Raji (cell line): ENCODE results near the gene SIM2.

Source experiments
- POLR2A ChIP-seq: IDR thresholded peaks from 2 replicates; pipeline ENCODE4 v1.6.1; 2011; ENCODE audit warnings: low read depth, low read length, control low read depth; ENCODE audit not compliant: insufficient read depth

The SIM2 gene

DNA sequence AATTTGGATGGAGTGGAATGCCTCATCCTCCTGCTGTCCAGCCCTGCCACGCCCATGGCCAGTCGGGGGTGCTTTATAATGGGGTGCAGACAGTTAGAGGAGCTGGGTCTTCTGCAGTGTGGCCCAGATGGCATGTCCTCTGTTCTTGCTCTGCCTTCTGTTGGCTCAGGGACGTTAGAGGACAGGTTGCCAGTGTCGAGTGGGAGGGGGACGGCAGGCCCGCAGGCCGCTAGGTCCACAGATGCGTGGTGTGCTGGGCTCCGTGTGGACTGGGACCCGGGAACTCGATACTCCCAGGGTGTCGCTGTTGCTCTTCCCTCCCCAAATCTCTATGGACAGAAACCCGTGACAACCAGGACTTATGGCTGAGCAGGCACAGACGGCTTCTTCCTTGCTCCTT lies 33.3 kb downstream of the SIM2 start:
- TF ChIP-seq POLR2A, result no peak

DNA sequence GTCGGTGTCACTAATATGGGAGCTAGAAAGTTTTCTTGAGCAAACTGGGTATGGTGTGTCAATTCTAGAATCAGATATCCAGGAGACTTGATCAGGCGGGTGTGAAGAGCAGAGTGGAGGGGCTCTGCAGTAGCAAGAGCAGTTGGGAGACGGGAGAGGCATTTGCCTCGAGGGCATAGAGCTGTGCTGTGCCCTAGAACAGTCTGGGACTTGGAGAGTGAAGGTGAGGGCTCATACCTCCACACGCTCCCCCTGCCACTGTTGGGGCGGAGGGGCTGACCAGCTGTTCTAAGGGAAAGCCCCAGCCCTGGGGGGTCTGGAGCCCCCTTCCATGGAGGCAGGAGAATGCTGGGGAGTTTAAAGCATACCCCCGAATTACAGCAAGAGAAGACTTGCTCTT lies 33.8 kb downstream of the SIM2 start:
- no peak for TF ChIP-seq POLR2A

DNA sequence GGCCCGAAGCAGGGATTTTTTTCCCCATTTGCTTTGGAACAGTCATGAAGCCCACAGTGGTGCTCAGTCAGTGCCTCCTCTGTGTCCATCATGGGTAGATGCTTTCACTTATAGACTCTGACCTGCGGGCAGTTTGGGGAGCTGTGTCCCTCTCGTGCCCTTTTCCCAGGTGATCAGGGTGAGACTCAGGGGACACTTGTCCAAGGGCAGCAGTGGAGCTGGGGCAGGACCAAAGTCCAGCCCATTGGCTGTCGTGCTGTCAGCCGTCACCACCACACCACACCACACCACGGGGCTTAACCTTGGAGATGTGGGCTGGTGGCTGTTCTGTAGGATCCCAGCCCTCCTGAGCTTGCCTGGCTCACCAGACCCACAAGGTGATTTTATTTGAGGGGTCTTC lies 34.9 kb downstream of the SIM2 start:
- no peak for TF ChIP-seq POLR2A

DNA sequence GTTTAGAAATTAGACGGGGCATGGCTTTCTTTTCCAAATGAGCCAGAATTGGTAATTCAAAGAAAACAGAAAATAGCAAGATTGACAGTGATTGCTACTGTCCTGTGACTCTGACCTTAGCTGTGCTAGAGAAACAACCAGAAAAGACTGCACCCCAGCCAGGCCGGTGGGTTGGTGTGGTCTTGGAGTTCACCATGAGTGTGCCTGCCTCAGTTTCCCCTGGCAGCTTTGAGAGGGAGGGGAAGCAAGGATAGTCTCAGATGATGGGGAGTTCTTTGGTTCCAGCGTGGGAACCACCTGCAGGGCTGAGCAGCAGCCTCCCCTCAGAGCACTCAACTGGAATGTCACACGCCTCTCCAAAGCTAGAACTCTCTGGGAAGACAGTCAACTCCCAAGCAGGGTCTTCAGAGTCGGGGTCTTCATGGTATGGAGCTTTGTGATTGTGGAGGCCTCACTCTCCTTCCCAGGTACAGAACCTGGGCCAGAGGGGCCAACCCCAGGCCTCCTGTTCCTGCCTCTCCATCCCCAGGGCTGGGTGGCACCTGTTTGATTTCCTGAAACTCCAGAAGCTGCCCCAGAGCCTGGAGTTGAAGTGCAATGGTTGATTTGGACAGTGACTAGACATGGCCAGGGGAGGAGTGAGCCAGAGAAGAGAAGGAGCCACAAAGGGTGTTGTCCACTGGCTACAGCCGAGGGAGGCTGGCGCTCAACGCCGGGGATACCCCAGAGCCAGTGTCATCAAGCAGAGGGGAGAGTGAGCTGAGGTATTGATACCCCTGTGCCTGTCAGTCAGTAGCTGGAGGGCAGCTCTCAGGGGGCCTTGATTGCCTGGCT lies 35.7 kb downstream of the SIM2 start:
- no peak for TF ChIP-seq POLR2A

DNA sequence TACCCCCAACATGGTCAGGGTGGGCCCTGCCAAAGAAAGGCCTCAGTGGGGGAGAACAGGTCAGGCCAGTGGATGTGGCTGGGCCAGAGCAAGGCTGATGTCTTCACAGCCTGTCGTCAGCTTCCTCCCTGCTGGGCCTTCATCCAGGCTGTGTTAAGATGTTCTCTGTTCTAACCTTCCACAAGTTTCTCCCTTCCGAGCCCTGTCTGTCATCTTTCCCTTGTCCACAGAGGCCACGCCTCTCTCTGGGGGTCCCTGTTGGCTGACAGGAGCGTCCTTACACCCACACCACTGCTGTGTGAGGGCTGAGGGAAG lies 36.2 kb downstream of the SIM2 start:
- no peak for TF ChIP-seq POLR2A

DNA sequence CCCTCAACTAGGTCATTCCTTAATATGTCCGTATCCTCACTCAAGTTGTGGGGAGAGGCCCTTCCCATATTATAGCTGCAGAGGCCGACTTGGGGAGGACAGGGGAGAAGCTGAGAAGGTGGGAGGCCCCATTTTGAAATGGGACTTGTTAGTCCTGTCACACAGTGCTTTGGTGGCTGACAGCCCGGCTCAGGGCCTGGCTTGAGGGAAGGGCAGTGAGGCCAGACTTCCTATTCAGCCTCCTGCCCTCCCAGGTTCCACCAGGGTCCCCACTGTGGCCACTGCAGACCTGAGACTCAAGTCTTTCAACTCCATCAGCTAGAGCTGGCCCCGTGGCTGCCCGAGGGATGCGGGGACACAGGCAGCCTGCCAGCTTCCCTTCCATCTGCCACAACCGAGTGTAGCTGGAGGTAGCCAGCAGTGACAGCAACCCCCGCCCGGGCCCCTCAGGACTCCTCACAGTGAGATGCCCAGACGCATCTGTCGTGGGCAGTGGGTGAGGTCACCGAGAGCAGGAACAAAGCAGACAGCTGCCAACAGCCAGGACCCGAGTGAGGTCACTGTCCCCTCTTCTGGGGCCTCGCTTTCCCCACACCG lies 36.9 kb downstream of the SIM2 start:
- TF ChIP-seq POLR2A, result no peak

DNA sequence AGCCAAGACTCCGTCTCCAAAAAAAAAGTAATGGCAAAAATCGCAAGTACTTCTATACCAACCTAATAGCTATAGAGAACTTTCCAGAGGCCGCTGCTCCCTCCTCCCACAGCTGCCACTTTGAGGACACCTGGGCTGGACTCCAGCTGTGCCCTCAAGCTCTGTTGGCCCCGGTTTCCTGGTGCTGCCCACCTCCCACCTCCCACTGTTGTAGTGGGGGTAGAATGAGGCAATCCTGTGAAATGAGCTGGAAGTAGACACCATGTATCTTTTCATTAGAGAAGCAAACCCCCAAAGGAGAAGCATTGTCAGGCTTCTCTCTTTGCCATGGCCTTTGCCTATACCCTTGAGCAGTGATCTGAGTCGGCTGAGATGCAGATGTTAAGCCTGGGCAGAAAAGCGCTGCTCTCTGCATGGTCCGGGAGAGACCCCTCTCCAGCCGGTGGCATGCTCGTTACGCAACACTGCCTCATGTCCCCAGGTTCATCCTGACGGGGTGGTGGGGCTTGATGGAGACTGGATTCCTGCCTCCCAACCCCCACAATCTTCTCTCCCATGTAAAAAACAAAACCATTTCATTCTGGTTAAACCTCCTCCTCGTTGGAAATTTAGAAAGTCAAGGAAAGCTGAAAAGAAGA lies 39.7 kb downstream of the SIM2 start:
- TF ChIP-seq POLR2A, result no peak

DNA sequence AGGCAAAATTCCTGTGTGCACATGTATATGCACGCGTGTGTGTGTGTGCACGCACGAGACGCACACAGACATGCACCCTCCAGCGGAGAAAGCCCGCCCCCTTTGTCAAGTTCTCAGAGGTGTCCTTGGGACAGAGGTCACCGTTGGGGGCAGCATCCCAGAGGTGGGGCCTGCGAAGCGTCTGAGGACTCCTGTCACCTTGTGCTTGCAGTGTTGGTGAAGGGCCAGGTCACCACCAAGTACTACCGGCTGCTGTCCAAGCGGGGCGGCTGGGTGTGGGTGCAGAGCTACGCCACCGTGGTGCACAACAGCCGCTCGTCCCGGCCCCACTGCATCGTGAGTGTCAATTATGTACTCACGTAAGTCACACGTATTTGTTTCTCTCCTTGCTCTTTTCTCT lies 42.6 kb downstream of the SIM2 start:
- TF ChIP-seq POLR2A, result no peak

DNA sequence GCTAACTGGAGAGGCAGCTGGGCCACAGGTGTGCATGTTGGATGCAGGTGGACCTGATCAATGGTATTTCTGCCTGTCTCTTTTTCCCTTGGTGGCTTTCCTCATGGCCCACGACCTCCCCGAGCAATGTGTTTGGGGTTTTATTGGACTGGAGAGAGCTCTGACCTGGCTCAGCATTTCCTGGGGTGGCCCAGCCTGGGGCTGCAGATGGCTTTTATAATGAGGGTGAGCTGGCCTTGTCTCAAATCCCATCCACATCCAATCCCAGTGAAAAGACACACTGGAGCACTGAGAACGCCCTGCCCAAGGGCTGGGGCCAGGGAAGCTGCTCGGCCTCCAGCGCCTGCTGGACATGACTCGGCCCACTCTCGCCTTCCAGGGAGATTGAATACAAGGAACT lies 44.1 kb downstream of the SIM2 start:
- no peak for TF ChIP-seq POLR2A

DNA sequence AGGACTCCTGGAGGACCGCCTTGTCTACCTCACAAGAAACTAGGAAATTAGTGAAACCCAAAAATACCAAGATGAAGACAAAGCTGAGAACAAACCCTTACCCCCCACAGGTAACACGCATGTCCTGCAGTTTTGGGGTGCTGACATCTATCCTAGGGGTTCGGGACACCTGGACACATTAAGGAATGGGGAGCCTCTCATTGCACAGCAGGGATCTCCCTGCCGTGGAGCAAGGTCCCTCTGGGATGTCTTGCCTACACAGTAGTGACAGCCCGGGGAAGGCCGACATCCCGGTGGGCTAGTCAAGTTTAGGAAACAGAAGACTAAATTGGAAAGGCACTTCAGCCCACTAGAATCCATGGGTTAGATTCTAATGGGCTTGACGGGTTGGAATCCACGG lies 44.5 kb downstream of the SIM2 start:
- TF ChIP-seq POLR2A, result no peak

DNA sequence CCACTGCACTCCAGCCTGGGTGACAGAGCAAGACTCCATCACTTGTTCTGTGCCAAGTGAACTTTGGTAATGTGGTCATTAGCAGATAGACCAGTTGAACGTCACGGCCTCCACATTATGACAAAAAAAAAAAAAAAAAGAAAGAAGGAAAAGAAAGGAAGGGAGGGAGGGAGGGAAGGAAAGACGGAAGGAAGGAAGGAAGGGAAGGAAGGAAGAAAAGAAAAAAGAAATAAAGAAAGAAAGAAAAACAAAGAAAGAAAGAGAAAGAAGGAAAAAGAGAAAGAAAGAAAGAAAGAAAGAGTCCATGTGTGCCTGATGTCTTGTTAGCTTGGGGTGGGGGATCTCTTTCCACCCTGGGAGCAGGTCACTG lies 45.3 kb downstream of the SIM2 start:
- TF ChIP-seq POLR2A, result no peak

DNA sequence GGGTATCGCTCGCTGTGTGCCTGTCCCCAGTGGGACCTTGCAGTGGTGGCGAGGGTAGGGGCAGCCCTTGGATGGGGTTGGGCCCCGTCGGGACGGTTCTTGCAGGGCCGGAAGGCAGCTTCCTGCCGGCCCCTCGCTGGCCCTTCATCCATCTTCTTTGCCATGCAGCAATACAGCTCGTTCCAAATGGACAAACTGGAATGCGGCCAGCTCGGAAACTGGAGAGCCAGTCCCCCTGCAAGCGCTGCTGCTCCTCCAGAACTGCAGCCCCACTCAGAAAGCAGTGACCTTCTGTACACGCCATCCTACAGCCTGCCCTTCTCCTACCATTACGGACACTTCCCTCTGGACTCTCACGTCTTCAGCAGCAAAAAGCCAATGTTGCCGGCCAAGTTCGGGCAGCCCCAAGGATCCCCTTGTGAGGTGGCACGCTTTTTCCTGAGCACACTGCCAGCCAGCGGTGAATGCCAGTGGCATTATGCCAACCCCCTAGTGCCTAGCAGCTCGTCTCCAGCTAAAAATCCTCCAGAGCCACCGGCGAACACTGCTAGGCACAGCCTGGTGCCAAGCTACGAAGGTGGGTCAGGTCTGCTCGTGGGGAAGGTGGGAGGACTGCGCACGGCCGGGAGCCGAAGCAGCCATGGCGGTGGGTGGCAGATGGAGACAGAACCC lies 45.8 kb downstream of the SIM2 start:
- no peak for TF ChIP-seq POLR2A

DNA sequence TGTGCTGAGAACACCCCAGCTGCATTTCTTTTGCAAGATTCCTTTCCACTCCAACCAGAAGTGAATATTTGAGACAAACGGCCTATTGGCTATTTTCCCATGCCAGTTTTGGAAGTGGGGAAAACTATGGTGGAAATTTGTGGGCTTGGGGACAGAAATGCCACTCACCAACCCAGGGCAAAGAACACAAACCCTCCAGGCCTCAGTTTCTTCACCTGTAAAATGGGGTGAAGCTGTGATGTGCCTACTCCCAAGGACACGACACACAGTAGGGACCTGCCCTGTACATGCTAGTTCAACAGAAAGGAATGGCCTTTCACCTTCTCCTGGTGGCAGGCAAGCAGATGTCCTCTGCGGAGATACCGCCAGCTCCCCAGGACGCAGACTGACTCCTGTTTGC lies 46.5 kb downstream of the SIM2 start:
- no peak for TF ChIP-seq POLR2A

DNA sequence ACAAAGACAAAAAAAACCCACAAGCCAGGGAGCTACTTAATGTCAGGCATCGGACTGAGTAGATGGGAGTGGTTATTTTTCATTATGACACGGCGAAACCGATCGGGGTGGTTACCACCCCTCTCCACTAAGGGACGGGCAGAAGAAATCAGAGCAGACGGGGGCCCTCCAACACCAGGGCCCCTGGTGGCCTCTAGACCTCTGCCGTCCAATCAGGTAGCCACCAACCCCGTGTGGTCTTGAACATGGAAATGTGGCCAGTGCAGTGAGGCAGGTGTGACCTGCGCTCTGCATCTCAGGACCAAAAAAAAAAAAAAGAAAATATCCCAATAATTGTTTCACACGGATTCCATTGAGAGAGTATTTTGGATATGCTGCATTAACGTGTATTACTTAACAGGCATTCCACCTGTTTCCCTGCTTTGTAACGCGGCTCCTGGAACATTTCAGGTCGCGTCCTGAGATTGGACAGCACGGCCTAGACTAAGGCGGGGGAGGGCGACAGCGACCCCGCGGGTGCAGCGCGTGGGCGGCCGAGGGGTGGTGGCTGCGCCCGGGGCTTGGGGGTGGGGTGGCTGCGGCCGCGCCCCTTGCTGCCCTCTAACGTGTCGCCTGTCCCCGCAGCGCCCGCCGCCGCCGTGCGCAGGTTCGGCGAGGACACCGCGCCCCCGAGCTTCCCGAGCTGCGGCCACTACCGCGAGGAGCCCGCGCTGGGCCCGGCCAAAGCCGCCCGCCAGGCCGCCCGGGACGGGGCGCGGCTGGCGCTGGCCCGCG lies 48.3 kb downstream of the SIM2 start:
- TF ChIP-seq POLR2A, result no peak

DNA sequence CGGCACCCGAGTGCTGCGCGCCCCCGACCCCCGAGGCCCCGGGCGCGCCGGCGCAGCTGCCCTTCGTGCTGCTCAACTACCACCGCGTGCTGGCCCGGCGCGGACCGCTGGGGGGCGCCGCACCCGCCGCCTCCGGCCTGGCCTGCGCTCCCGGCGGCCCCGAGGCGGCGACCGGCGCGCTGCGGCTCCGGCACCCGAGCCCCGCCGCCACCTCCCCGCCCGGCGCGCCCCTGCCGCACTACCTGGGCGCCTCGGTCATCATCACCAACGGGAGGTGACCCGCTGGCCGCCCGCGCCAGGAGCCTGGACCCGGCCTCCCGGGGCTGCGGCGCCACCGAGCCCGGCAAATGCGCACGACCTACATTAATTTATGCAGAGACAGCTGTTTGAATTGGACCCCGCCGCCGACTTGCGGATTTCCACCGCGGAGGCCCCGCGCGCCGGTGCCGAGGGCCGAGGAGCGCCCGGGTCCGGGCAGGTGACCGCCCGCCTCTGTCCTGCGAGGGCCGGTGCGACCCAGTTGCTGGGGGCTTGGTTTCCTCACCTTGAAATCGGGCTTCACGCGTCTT lies 49.0 kb downstream of the SIM2 start:
- TF ChIP-seq POLR2A, result no peak

DNA sequence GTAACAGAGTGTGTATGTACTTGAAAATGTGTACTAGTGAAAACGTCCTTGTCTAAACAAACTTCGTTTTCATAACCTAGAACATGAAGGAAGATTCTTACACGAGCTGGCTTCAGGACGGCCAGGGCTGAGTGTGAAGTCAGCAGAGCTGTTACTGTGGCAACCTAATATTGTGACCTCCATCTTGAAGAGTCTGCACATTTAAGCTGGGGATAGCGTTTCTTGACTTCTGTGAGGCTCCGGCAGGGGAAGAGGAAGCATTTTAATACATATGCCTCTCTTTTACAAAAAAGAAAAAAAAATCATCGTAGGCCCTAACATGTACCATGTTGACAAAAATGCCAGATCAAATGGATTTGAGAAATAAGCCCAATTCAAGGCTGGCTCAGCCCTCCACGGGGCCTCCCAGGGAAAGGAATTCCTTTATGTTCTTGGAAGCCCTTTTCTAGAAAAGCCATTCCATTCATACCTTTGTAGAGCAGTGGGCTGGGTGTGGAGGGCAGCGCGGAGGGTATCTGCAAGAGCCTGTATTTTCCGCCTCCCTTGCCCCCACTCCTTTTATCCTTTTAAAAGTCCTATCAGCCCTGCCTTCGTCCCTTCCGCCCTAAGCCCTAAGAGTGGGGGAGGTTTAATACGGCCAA lies 51.1 kb downstream of the SIM2 start:
- TF ChIP-seq POLR2A, result no peak
